HepG2 (cell line): ENCODE results near the gene SYT7. TPM values are rescaled to one million over a fixed set of nuclear protein-coding genes. Genes with fewer than 3 reads are reported as not detected.

Source experiments
- ATAC-seq: fragments of 200-7000 bp; cut with Tn5 transposase; 3 replicates; pipeline ENCODE4 v1.9.1; 2020; ENCODE audit warnings: mild to moderate bottlenecking, moderate library complexity
- BruUV-seq: library from RNA; stranded (reverse); fragments of 400-500 nt; replicated peaks from 2 replicates; lab custom pipeline; 2021; lab: Mats Ljungman, UMichigan
- CTCF ChIA-PET: fragments of 300-600 bp; formaldehyde crosslinking; extraction: SDS; loops from one replicate; lab custom pipeline; 2021; ENCODE audit warnings: low total read pairs, inconsistent platforms, low intra/inter-chr PET ratio; lab: Yijun Ruan, JAX
- POLR2A ChIA-PET: fragments of 350-600 bp; sonication (Branson Sonifier 250); formaldehyde crosslinking; loops from one replicate; lab custom pipeline; 2020; ENCODE audit warnings: antibody characterized with exemption, inconsistent platforms; lab: Yijun Ruan, JAX
- DNase-seq: peaks from one replicate; pipeline ENCODE4 v3.0.0-alpha.2; 2015; ENCODE audit warnings: low spot score
- FAIRE-seq: peaks from 3 replicates; lab custom pipeline; 2011; peaks lifted over from hg19 to GRCh38; lab: Jason Lieb, UNC
- H2AFZ ChIP-seq: one replicate; pipeline ENCODE4 v1.6.1; 2011; ENCODE audit warnings: low read length, inconsistent platforms
- H3K27ac ChIP-seq: fragments of 300-600 bp; 3 replicates; pipeline ENCODE4 v1.8.0; 2011; ENCODE audit warnings: mixed run types, mild to moderate bottlenecking, mixed read lengths, low read length, inconsistent platforms; ENCODE audit not compliant: insufficient read depth; ENCODE audit errors: extremely low read length
- H3K27me3 ChIP-seq, 2 experiments: fragments of 200-600 bp in 1 of 2; 2 replicates in 1 of 2; 3 replicates in 1 of 2; pipeline versions ENCODE4 v1.6.0 to v1.8.0; 2011; ENCODE audit warnings: low read length in 2 of 2, mild to moderate bottlenecking in 2 of 2, moderate library complexity in 2 of 2, inconsistent platforms in 1 of 2; ENCODE audit not compliant: insufficient read depth in 2 of 2, control insufficient read depth in 1 of 2
- H3K36me3 ChIP-seq, 2 experiments: fragments of 200-600 bp in 1 of 2; replicated peaks in 1 of 2; 2 replicates in 1 of 2; 3 replicates in 1 of 2; pipeline versions ENCODE4 v1.5.1 to v1.8.0; 2011; ENCODE audit warnings: low read length in 2 of 2, inconsistent platforms in 1 of 2; ENCODE audit not compliant: insufficient read depth in 2 of 2, control insufficient read depth in 1 of 2
- H3K4me1 ChIP-seq: 2 replicates; pipeline ENCODE4 v1.5.1; 2012; ENCODE audit warnings: low read length, inconsistent platforms; ENCODE audit not compliant: insufficient read depth
- H3K4me2 ChIP-seq: 2 replicates; pipeline ENCODE4 v1.6.0; 2011; ENCODE audit warnings: low read depth, low read length, inconsistent platforms
- H3K4me3 ChIP-seq, 3 experiments: fragments of 200-600 bp in 1 of 3; sonication (generic), shearing (Covaris generic) in 1 of 3; replicated peaks in 1 of 3; 2 replicates each; pipeline ENCODE4 v1.5.1; 2011 to 2016; ENCODE audit warnings: low read length in 3 of 3, inconsistent platforms in 2 of 3, low read depth in 2 of 3, mild to moderate bottlenecking in 2 of 3, control low read depth in 1 of 3, mixed read lengths in 1 of 3; ENCODE audit not compliant: insufficient read depth in 1 of 3
- H3K79me2 ChIP-seq: one replicate; pipeline ENCODE4 v1.6.1; 2011; ENCODE audit warnings: low read length, inconsistent platforms; ENCODE audit not compliant: insufficient read depth
- H3K9ac ChIP-seq: 2 replicates; pipeline ENCODE4 v1.6.0; 2011; ENCODE audit warnings: mild to moderate bottlenecking, low read depth, low read length, inconsistent platforms; ENCODE audit not compliant: insufficient read depth
- H3K9me3 ChIP-seq: 2 replicates; pipeline ENCODE4 v1.5.1; 2012; ENCODE audit warnings: mild to moderate bottlenecking, low read length
- H4K20me1 ChIP-seq: 2 replicates; pipeline ENCODE4 v1.6.0; 2011; ENCODE audit warnings: inconsistent platforms, mild to moderate bottlenecking, low read length, moderate library complexity; ENCODE audit not compliant: insufficient read depth
- EED ChIP-seq: sonication (generic); formaldehyde crosslinking; IDR thresholded peaks from 2 replicates; pipeline ENCODE4 v1.5.0; 2020; ENCODE audit warnings: mild to moderate bottlenecking, missing genetic modification reagents
- GTF3A ChIP-seq: sonication (generic); formaldehyde crosslinking; conservative IDR thresholded peaks from 2 replicates; pipeline ENCODE4 v1.4.0; 2020; ENCODE audit warnings: mild to moderate bottlenecking, missing genetic modification reagents
- HHEX ChIP-seq: IDR thresholded peaks from 2 replicates; pipeline ENCODE4 v1.6.1; 2016; ENCODE audit warnings: control low read depth
- KLF16 ChIP-seq, 2 experiments: sonication (generic) in 1 of 2; formaldehyde crosslinking in 1 of 2; IDR thresholded peaks; 2 replicates each; pipeline versions ENCODE4 v1.6.1 to v1.8.0; 2016 to 2023; ENCODE audit warnings: missing genetic modification reagents in 2 of 2, missing compliant biosample characterization in 1 of 2
- REL ChIP-seq: sonication (generic); formaldehyde crosslinking; conservative IDR thresholded peaks from 2 replicates; pipeline ENCODE4 v1.8.0; 2022; ENCODE audit warnings: mild to moderate bottlenecking, missing genetic modification reagents, moderate library complexity
- REPIN1 ChIP-seq: sonication (generic); formaldehyde crosslinking; IDR thresholded peaks from 2 replicates; pipeline ENCODE4 v1.8.0; 2022; ENCODE audit warnings: missing genetic modification reagents, low read depth, mild to moderate bottlenecking, borderline replicate concordance
- SATB2 ChIP-seq: sonication (generic); formaldehyde crosslinking; IDR thresholded peaks from 2 replicates; pipeline ENCODE4 v1.5.0; 2020; ENCODE audit warnings: missing genetic modification reagents
- YY1 ChIP-seq: IDR thresholded peaks from 2 replicates; pipeline ENCODE4 v1.6.1; 2011; ENCODE audit warnings: low read length, low read depth, moderate library complexity, mild to moderate bottlenecking; ENCODE audit not compliant: insufficient read depth, insufficient replicate concordance
- ZMYM4 ChIP-seq: sonication (generic); formaldehyde crosslinking; IDR thresholded peaks from 2 replicates; pipeline ENCODE4 v1.8.1; 2023; ENCODE audit warnings: mild to moderate bottlenecking, missing genetic modification reagents
- WGBS: methylation state at CpG from one replicate; pipeline ENCODE4 v1.1.6; 2017; ENCODE audit warnings: low lambda C conversion rate; 5-methylcytosine and 5-hydroxymethylcytosine counted together
- in situ Hi-C: cut with HindIII; loops from 2 replicates; pipeline ENCODE4 v1.10.0; 2017; ENCODE audit warnings: low pct_unique_long_range_greater_than_20kb; ENCODE audit not compliant: extremely low pct_ligation_motif_present
- intact Hi-C: fragments of 100-400 bp; cut with micrococcal nuclease; formaldehyde crosslinking; loops from one replicate; pipeline ENCODE4 v1.10.0; 2022; ENCODE audit not compliant: unreplicated experiment
- polyA plus RNA-seq, 8 experiments: library from polyadenylated mRNA; depleted of rRNA in 3 of 8; stranded (reverse) in 7 of 8; unstranded in 1 of 8; fragments of >200 nt; fragmentation: Illumina TruSeq in 4 of 8; extraction: Trizol in 4 of 8; gene quantifications; 2 replicates each; pipeline versions ENCODE4 v1.2.1 to v1.2.3, GENCODE V29; 2011 to 2016; ENCODE audit warnings: low read depth in 4 of 8, missing spikeins in 1 of 8, mixed read lengths in 1 of 8; ENCODE audit not compliant: insufficient read depth in 1 of 8
- total RNA-seq, 5 experiments: library from RNA; depleted of rRNA; stranded (reverse); fragments of >200 nt; fragmentation: Illumina TruSeq; extraction: Trizol; gene quantifications; 2 replicates each; pipeline ENCODE4 v1.2.3, GENCODE V29; 2016; ENCODE audit warnings: low read depth in 1 of 5
- TF ChIP-seq, protein P1 (sequence below): fragments of 450-650 bp; IDR thresholded peaks from 2 replicates; pipeline ENCODE4 v1.6.1; 2016
- TF ChIP-seq, protein P2 (sequence below): IDR thresholded peaks from 2 replicates; pipeline ENCODE4 v1.6.1; 2016; ENCODE audit warnings: low read depth, borderline replicate concordance
- TF ChIP-seq, protein P3 (sequence below): sonication (generic); formaldehyde crosslinking; IDR thresholded peaks from 2 replicates; pipeline ENCODE4 v1.5.1; 2020; ENCODE audit warnings: mild to moderate bottlenecking, missing genetic modification reagents, moderate library complexity
- TF ChIP-seq, protein P4 (sequence below): sonication (generic); formaldehyde crosslinking; IDR thresholded peaks from 2 replicates; pipeline ENCODE4 v1.5.1; 2020; ENCODE audit warnings: missing genetic modification reagents, mild to moderate bottlenecking, borderline replicate concordance
- TF ChIP-seq, protein P5 (sequence below): sonication (generic); formaldehyde crosslinking; IDR thresholded peaks from 2 replicates; pipeline ENCODE4 v1.4.0; 2020; ENCODE audit warnings: missing genetic modification reagents, borderline replicate concordance

Gene SYT7
- total and polyA plus RNA-seq, 2 of the 13 experiments (the other 11 are each of a cell fraction or from before 2014, with no cell fraction given) = 1.4 to 4.4 TPM

- intact Hi-C loops (no loop called here), in situ Hi-C loops (no loop called here)
- Histone ChIP-seq H3K36me3 (no peaks in the 10 kb centered on the region), H3K4me2 (no peak overlapping the region), H3K27ac (no peak overlapping the region), H4K20me1 (peaks cover 10% of the 10 kb centered on the region), H3K9ac (no peak overlapping the region), H3K4me1 (peaks cover 10% of the 10 kb centered on the region), H3K4me3 (no peak overlapping the region), H3K27me3 (no peaks in the 10 kb centered on the region)
- WGBS = 71% methylated on average over 9 of the region's 9 CpGs
- BruUV-seq = no TSS peak
- ChIA-PET CTCF (no interaction called here), POLR2A (no interaction called here)
- ATAC-seq (no peak), FAIRE-seq (no peak), DNase-seq (no peak)
- TF ChIP-seq, protein P1, sequence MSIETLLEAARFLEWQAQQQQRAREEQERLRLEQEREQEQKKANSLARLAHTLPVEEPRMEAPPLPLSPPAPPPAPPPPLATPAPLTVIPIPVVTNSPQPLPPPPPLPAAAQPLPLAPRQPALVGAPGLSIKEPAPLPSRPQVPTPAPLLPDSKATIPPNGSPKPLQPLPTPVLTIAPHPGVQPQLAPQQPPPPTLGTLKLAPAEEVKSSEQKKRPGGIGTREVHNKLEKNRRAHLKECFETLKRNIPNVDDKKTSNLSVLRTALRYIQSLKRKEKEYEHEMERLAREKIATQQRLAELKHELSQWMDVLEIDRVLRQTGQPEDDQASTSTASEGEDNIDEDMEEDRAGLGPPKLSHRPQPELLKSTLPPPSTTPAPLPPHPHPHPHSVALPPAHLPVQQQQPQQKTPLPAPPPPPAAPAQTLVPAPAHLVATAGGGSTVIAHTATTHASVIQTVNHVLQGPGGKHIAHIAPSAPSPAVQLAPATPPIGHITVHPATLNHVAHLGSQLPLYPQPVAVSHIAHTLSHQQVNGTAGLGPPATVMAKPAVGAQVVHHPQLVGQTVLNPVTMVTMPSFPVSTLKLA = peak; percentile 91
- TF ChIP-seq GTF3A (CRISPR knock-in tag) = no peak
- TF ChIP-seq, all 625 proteins: peak for 1
- H2AFZ ChIP-seq = no peak overlapping the region
- H3K79me2 ChIP-seq = no peaks in the 10 kb centered on the region
- H3K9me3 ChIP-seq = no peaks in the 10 kb centered on the region
Measured at GRCh38 chr11:61571337-61571736, 9.5 kb downstream of the SYT7 start.

DNA sequence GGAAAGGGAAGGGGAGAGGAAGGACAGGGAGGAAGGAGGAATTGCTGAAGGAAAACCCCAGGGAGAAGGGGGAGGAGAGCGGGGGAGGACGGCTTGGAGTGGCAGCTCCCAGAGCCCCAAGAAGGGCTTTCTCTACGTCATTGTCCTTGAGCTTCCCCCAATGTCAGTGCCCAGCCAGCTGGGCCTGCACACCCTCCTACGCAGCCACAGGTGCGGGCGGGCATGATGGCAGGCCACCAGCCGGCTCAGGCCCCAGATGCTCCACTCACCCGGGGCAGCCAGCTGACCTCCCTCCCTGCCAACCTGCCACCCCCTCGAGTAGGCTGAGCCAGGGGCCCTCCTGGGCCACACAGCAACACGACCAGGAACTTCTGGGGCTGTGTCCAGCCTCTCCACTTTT is 11.2 kb downstream of the SYT7 start:
- Histone ChIP-seq H3K4me3 (no peak overlapping the region), H3K27ac (no peak overlapping the region), H3K4me2 (no peak overlapping the region), H3K4me1 (peaks cover 10% of the 10 kb centered on the region), H3K36me3 (no peaks in the 10 kb centered on the region), H3K27me3 (no peaks in the 10 kb centered on the region; a peak in 1 of 5 replicates), H3K9ac (no peak overlapping the region), H2AFZ (no peak overlapping the region), H3K79me2 (no peaks in the 10 kb centered on the region), H3K9me3 (no peaks in the 10 kb centered on the region), H4K20me1 (peaks cover 13% of the 10 kb centered on the region)
- ATAC-seq (no peak), FAIRE-seq (no peak), DNase-seq (no peak)
- in situ Hi-C loops (no loop called here), intact Hi-C loops (no loop called here)
- BruUV-seq = no TSS peak
- CTCF ChIA-PET = no interaction called here
- POLR2A ChIA-PET = no interaction called here
- 43% methylated on average over 4 of the region's 10 CpGs for WGBS
- TF ChIP-seq, protein P2, sequence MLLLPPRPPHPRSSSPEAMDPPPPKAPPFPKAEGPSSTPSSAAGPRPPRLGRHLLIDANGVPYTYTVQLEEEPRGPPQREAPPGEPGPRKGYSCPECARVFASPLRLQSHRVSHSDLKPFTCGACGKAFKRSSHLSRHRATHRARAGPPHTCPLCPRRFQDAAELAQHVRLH (CRISPR knock-in tag) = no peak
- no peak for TF ChIP-seq YY1
- TF ChIP-seq SATB2 = no peak
- TF ChIP-seq ZMYM4 = no peak
- TF ChIP-seq, protein P3, sequence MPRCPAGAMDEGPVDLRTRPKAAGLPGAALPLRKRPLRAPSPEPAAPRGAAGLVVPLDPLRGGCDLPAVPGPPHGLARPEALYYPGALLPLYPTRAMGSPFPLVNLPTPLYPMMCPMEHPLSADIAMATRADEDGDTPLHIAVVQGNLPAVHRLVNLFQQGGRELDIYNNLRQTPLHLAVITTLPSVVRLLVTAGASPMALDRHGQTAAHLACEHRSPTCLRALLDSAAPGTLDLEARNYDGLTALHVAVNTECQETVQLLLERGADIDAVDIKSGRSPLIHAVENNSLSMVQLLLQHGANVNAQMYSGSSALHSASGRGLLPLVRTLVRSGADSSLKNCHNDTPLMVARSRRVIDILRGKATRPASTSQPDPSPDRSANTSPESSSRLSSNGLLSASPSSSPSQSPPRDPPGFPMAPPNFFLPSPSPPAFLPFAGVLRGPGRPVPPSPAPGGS (CRISPR knock-in tag) = no peak
- no peak for TF ChIP-seq REL (CRISPR knock-in tag)
- TF ChIP-seq, protein P4, sequence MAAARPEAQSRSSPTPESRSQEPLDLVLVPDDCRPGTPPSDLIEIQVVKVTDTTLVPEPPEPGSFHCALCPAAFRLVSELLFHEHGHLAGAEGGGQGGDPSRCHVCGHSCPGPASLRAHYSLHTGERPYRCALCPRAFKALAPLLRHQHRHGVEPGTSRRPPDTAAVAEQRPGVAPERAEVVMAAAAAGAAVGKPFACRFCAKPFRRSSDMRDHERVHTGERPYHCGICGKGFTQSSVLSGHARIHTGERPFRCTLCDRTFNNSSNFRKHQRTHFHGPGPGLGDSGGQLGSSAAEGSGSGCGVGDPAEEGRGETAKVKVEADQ (CRISPR knock-in tag) = no peak
- no peak for TF ChIP-seq HHEX
- TF ChIP-seq KLF16 (CRISPR knock-in tag; IDR thresholded peaks at IDR 0.05) = no peak
- TF ChIP-seq EED (CRISPR knock-in tag) = no peak
- TF ChIP-seq, protein P5, sequence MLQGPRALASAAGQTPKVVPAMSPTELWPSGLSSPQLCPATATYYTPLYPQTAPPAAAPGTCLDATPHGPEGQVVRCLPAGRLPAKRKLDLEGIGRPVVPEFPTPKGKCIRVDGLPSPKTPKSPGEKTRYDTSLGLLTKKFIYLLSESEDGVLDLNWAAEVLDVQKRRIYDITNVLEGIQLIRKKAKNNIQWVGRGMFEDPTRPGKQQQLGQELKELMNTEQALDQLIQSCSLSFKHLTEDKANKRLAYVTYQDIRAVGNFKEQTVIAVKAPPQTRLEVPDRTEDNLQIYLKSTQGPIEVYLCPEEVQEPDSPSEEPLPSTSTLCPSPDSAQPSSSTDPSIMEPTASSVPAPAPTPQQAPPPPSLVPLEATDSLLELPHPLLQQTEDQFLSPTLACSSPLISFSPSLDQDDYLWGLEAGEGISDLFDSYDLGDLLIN (CRISPR knock-in tag) = no peak
- TF ChIP-seq REPIN1 (CRISPR knock-in tag) = no peak
